Pons (tissue), 1 donor: ENCODE results near the gene PRKD1.
"Not testable (repeated sequence)": the region's sequence is repeated elsewhere in the genome, so short reads cannot be mapped to it uniquely, and the experiment has no call there.

Experiments used
- DNase-seq: peaks from one replicate; pipeline ENCODE4 v3.0.0-alpha.2; 2016; ENCODE audit warnings: low spot score

PRKD1 gene

DNA sequence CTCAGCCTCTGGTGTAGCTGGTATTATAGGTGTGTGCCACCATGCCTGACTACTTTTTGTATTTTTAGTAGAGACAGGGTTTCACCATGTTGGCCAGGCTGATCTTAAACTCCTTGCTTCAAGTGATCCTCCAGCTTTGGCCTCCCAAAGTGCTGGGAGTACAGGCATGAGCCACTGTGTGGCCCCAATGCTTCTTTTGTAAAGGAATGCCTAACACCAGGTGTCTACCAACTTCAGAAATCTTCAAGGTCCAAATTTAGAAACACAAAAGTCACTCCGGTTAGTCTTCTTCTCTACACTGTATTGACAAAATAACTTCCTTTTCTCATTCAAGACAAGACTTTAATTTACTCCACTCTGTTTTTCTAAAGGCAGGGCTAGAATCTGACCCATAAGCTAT is 188.7 kb downstream of the PRKD1 start:
- DNase-seq: no peak

DNA sequence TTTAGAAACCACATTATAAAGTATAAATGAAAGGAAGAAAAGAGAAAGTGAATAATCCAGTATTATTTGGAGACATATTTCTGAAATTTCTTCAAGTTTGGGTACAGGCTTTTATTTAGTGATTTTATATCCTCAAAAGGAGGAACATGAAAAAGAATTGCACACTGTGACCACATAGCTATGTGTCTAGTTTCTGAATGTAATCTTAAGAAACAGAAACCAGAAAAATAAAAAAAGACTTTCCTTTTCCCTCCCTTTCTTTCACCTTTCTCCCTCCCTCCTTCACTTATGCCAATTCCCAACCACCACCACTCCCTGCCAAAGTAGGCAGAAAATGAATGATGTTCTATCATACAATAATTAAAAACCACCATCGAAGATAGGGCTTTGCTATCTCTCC is 189.6 kb downstream of the PRKD1 start:
- no peak for DNase-seq

DNA sequence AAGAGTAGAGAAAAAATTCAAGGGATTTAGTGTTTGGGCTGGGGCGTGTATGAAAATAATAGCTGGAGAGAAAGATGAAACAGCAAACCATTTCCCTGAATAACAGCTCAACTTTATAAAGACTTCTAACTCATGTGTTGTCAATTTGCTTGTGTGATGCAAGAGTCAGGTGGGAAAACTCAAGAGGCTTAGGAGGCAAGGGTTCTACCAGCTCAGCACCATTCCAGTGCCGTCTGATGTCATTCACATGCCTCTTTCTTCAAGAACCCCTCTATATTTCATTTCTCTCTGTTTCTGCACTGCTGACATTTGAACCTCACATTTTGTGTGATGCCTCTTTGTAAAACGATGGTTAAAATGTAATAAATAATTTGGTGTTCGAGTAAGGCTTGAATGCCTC is 192.2 kb downstream of the PRKD1 start:
- no peak for DNase-seq

DNA sequence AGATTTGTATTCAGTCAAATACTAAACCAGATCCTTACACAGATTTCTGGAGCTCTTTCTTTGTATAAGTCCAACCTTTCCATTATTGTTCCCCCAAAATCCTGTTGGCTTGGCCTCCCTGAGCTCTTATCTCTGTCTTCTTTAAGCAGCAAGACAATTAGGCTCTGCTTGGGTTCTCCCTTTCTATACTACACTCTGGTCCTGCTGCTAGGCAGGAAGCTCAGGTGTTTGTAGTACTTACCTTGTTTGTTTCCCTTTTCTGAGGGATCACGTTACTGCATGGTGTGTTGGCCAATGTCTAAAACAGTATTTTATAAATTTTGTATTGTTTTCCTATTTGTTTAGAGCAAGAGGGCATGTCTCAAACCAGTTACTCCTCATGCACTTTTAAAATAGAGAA is 192.9 kb downstream of the PRKD1 start:
- no peak for DNase-seq

DNA sequence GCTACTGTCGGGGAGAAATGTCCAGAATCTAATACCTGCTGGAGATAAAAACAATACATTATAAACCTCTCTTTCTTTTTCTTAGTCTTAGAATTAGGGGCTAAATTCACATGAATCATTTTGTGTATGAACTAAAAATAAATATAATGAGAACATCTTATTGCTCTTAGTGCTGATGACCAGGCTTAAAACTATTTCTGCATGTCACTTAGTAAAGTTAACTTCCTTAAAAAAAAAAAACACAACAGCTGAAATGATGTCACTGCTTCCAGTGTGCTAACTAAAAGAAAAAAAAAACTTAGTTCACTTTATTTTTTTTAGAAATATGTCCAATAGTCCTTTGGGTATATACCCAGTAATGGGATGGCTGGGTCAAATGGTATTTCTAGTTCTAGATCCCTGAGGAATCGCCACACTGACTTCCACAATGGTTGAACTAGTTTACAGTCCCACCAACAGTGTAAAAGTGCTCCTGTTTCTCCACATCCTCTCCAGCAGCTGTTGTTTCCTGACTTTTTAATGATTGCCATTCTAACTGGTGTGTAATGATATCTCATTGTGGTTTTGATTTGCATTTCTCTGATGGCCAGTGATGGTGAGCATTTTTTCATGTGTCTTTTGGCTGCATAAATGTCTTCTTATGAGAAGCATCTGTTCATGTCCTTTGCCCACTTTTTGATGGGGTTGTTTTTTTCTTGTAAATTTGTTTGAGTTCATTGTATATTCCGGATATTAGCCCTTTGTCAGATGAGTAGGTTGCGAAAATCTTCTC is 200.9 kb downstream of the PRKD1 start:
- DNase-seq: not testable (repeated sequence)

DNA sequence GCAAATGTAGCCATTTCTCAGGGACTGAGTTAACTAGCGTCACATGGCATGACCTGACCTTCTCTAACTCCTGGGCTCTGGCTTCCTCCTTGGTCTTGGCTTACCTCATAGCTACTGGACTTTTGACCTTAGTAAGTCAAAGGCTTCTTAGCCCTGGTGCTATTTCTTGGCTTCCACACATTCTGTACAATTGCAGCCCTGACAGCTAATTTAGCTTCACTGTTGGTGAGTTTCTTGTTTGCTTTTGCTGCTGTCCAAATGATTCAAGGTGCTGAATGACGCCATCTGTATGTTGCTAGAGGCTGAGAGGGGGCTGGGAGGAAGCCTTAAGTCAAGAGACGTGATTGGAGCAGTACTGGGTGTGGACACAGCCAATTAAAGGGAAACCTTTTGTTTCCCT is 202.7 kb downstream of the PRKD1 start:
- peak; percentile 29 for DNase-seq

DNA sequence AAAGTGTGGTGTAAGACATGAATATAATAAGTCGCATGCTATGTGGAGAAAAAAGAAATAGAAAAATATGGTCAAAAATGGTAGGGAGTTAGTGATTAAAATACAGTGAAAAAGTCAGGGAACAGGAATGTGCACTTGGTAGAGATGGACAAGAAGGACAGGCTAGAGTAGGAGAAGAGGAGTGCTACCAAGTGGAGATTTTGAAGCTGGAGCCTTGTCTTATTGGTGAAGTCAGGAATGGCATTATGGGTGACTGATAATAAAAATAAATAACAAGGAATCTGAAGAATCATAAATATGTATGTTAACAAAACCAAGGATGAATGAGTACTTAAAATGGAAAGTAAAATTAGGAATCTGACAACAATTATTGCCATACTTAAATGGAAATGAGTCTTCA is 204.8 kb downstream of the PRKD1 start:
- DNase-seq: no peak

DNA sequence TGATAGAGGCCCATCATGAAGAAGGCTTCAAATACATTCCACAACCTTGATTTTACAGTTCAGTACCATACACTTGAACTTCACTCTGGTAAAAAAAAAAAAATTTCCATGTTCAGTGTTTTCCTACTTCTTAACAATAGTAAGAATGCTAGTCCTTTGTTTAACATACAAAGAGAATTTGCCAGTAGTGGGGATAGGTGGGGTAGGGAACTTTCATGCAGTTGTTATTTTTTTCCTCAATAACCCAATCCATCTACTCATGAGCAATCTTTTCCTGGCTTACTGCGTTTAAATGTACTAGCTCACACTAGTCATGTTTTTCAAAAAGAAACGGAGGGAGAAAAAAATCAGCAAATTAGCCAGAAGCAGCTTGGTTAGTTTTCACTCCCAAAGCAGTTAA is 206.1 kb downstream of the PRKD1 start:
- no peak for DNase-seq

DNA sequence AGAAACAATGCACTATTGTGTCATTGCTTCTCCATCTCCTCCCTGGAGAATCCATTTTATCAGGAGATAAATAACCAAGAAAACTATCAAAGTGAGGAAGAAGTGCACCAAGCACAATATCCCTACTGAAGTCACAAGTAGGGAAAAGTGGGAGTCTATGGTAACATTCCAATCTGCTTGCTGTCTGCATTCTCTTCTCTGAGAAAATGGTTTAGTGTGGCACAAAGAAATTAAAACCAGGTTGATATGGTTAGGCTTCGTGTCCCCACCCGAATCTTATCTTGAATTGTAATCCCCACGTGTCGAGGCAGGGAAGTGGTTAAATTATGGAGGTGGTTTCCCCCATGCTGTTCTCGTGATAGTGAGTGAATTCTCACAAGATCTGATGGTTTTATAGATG is 209.7 kb downstream of the PRKD1 start:
- no peak for DNase-seq

DNA sequence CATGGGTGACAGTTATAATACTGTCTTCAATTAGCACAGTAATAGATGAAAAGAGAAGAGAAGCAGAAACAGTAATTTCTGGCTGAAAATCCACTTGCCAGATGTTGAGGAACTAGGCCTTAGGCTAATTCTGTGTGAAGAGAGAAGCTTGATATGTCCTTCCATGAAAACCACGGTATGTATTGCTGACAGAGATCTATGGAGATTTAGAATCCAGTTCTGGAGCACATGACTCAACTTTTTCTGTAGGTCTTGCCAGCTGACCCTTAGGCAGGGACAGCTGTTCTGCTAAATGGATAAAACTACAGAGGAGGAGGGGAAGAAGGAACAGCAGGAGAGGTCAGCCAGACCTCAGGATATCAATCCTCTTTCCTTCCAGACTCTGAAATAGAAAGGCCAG is 211.5 kb downstream of the PRKD1 start:
- peak; percentile 35 for DNase-seq

DNA sequence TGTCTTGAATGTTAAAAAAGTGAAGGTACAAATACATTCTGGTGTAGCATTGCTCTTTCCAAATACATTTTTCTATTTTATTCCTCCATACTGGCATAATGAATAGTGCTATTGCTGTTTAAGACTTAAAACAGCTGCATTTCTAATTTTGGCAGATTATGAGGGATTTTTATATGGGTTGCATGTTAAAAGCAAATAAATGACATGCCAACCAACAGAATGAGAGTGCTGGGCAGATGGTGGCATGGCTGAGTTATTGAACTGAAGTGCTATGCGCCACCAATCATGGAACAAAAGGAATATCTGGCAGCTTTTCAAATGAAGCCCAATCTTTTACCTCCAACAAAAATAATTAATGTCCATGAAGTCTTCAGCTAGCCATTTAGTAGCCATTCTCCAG is 215.0 kb downstream of the PRKD1 start:
- no peak for DNase-seq

DNA sequence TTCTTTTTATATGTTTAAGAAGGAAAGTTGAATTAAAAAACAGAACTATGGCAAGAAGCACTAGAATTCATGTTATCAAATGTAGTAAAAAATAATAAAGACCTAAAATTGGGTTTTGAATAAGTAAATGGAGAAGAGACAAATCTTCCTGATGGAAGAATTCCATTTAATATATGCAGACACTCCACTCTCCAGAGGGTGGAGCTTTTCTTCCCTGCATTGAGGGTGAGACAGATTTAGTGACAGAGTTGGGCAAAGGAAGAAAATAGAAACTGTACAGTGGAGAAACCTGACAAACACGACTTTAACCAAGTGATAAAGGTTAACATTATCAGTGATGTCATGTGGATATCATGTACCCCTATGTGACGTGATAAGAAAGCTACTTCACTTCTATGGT is 217.6 kb downstream of the PRKD1 start:
- peak; percentile 72 for DNase-seq

DNA sequence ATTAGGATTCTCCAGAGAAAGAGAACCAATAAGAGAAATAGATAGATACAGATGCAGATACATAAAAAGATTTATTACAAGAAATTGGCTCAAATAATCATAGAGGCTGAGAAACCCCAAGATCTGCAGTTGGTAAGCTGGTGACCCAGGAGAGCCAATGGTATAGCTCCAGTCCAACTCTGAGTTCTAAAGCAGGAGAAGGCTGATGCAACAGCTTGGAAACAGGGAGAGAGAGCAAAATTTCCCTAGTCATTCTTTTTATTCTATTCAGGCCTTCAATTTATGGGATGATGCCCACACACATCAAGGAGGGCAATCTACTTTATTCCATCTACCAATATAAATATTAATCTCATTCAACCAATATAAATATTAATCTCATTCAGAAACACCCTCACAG is 218.2 kb downstream of the PRKD1 start:
- DNase-seq: no peak

DNA sequence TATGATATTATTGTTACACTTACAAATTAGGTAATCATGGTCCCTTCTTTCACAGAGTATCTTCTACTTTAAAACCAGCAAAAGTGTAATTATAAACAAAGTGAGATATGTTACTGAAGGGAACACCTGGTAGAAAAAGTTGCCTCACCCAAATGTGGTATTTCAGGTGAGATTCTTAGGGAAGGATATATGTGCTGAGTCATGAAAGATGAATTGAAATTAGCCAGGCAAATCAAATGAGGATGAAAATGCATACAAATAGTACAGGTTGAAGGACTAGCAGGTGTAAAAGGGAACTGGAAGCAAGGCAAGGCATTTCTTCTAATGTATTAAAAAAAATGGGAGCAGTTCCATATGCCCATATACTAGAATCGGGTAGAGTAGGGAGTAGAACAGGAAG is 220.9 kb downstream of the PRKD1 start:
- DNase-seq: no peak

DNA sequence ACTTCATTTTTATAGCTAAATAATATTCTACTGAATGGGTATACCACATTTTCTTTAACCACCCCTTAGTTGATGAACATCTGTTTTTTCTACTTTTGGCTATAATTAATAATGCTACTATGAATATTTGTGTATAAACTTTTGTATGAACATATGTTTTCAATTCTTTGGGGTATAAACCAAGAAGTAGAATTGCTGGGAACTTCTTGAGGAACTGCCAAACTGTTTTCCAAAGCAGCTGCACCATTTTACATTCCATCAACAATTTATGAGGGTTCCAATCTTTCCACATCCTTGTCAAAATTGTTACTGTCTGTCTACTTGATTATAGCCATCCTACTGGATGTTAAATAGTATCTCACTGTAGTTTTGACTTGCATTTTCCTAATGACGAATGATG is 221.8 kb downstream of the PRKD1 start:
- no peak for DNase-seq

DNA sequence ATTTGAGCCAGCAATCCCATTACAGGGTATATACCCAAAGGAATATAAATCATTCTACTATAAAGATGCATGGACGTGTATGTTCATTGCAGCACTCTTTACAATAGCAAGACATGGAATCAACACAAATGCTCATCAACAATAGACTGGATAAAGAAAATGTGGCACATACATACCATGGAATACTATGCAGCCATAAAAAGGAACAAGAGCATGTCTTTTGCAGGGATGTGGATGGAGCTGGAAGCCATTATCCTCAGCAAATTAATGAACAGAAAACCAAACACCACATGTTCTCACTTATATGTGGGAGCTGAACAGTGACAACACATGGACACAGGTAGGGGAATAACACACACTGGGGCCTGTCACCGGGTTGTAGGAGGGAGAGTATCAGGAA is 238.1 kb downstream of the PRKD1 start:
- not testable (repeated sequence) for DNase-seq

DNA sequence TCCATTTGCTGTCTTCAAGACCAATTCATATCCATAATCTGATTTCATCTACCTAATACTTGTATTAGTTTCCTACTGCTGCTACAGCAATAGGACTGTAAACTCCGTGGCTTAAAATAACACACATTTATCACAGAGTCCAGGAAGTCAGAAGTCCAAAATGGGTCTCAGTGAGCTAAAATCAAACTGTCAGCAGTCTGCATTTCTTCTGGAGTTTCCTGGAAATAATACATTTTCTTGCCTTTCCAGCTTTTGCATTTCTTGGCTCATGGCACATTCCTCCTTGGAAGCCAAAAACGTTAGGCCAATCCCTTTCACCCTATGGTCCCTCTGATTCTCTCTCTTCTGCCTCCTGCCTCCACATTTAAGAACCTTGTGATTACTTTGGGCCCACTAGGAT is 239.8 kb downstream of the PRKD1 start:
- no peak for DNase-seq

DNA sequence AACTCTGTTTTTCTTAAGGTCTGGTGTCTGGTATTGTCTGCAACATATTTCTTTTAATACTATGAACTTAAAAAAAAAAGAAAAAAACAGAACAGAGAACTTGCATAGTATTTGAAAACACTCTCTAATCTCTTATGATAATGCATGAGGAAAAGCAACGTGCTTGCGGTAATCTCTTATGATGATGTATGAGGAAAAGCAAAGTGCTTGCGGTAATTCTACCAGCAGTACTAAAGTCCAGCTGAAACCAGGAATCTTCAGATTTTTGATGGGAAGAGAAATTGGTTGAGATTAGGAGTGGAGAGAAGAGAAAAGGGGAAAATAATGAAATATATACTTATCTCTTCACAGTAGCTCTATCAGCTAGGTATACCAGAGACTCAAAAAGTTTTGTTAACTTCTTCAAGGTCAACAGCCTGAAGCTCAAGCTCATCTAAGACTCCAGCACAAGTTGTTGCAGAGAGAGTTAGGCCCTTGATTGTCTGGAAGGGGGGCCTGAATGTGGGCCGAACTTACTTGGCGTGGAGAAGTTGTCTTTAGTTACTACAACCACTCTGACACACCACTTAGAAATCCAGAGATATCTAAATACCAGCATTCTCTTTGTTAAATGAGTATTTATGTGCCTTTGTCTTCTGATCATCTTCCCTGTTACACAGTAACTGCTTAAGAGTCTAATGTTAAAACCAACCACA is 240.4 kb downstream of the PRKD1 start:
- no peak for DNase-seq

DNA sequence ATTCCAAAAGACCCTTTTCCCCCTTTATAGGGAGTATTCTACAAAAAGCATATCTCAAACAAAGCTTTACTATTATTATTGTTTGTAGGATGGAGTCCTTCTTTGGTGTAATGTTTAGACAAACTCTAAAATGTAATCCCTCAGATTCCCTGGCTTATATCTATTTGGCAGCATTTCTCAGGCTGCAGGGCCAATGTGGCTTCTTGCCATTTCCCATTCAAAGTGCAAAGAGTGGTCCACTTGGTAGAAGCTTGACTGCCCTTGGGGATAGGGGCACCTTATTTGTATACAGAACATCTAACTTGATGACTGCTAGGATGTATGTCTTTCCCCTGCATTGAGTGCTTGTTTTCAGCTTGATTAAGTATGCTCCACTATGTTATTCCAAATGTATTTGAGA is 242.7 kb downstream of the PRKD1 start:
- DNase-seq: no peak

DNA sequence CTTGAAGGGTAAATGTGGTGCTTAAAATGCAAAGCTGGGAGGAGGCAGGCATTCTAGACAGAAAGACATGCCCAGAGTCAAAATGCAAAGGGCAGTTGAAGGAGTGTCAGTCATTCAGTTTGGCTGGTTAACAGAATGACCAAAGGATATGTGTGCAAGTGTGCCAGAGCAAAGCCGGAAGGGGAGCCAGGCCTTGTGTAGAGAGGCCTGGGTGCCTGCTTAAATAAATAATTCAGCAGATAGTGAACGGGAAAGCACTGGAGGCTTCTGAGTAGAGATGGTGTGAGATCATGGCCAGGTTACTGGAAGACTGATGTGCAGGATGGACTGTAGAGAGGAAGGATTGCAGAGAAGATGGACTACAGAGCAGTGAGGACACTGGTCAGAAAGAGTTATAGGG is 244.9 kb downstream of the PRKD1 start:
- DNase-seq: no peak

DNA sequence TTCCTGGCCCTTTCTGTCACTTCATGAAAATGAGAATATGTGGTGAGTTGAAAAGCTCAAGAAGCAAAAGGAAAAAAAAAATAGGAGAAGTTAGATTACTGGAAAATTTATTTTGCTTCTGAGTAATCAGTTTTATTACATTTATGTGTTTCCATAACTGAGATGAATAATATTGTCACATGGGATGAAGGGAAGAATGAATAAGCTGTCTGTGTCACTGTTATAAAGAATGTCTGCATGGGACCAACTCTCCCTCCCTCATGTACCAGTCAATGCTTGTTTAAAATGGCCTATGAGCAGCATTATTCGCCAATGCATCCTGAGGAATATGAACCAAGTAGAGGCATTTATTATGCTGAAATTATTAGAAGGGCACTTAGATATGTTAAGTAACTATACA is 246.3 kb downstream of the PRKD1 start:
- DNase-seq: peak; percentile 65

DNA sequence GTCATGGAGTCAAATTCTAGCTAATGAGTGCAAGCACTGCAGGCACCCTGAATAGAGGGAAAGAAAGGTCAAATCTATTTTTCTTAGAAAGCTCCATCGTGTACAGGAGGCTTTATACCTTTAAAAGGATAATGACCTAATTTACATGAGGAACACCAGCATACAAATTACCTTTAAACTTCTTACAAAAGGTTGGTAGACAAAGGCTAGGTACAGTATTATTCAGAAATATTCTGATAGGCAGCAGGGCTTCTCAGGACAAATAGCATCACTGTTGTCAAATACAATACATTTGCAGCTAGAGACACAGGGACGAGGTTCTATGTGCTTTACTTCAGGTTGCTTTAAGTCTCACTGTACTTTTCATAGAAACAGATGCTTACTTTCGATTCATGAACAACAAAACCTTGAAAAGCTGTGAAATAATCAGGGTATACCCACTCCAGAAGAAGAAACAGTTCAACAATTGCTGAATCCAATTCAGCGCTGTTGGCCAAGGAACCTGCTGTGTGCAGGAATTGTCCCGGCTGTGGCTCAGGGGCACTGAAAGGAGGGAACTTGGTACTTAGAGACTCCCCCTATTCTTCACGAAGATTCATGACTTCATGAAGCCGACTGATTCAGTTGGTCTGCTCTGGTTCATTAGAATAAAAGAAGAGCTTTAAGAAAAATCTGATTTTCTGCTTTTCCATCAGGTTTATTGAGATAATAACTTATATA is 252.9 kb downstream of the PRKD1 start:
- no peak for DNase-seq

DNA sequence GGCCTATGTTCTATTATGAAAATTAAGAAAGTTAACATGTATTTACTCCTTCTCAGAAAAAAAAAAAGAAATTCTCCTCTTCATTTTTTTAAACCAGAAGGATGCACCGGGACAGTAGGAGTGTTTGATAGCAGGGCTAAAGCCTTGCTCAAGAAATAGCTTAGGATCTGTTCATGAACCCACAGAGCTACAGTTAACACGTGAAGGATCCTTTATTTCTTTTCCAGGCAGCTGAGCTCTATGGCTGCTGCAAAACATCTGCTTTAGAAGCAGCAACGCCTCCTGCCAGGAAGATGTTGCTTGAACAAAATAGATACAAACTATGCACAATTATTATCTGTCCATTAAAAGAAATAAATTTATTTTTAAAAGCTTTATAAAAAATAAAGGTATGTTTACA is 254.8 kb downstream of the PRKD1 start:
- DNase-seq: no peak
